H1 (cell line): Measurements from ENCODE around the gene CRY1. TPM values are rescaled to one million over a fixed set of nuclear protein-coding genes. Genes with fewer than 3 reads are reported as not detected.

ENCODE experiments used
- ASH2L ChIP-seq: fragments of 200-600, 300-600 bp; sonication (generic); IDR thresholded peaks from one replicate; pipeline ENCODE4 v1.7.1; 2017; ENCODE audit warnings: low read length
- ATF2 ChIP-seq: IDR thresholded peaks from 2 replicates; pipeline ENCODE4 v1.6.1; 2012; ENCODE audit warnings: low read length, inconsistent platforms
- CREB1 ChIP-seq: IDR thresholded peaks from 2 replicates; pipeline ENCODE4 v1.6.1; 2012; ENCODE audit warnings: inconsistent platforms
- GTF2F1 ChIP-seq: IDR thresholded peaks from 2 replicates; pipeline ENCODE4 v1.6.1; 2012; ENCODE audit warnings: low read depth, low read length, improper control_type of control experiment, borderline replicate concordance
- KDM1A ChIP-seq: fragments of 200-600, 300-600 bp; sonication (generic); IDR thresholded peaks from 2 replicates; pipeline ENCODE4 v1.7.1; 2016; ENCODE audit warnings: mild to moderate bottlenecking, low read length, borderline replicate concordance
- NANOG ChIP-seq: IDR thresholded peaks from 2 replicates; pipeline ENCODE4 v1.6.1; 2011; ENCODE audit warnings: low read length, low read depth, mild to moderate bottlenecking, inconsistent platforms; ENCODE audit not compliant: insufficient read depth, poor library complexity, severe bottlenecking
- POLR2A ChIP-seq, 2 experiments: IDR thresholded peaks; 1 replicate in 1 of 2; 2 replicates in 1 of 2; pipeline ENCODE4 v1.6.1; 2011; ENCODE audit warnings: low read depth in 2 of 2, low read length in 2 of 2, mild to moderate bottlenecking in 2 of 2; ENCODE audit errors: control extremely low read depth in 1 of 2
- SP4 ChIP-seq: IDR thresholded peaks from 2 replicates; pipeline ENCODE4 v1.6.1; 2012; ENCODE audit warnings: low read length, inconsistent platforms
- TAF7 ChIP-seq: optimal IDR thresholded peaks from 2 replicates; pipeline ENCODE3; 2011; ENCODE audit warnings: low read depth, mild to moderate bottlenecking, inconsistent platforms, low read length, moderate library complexity, borderline replicate concordance
- polyA plus RNA-seq, 7 experiments: library from polyadenylated mRNA; depleted of rRNA in 3 of 7; stranded (reverse) in 5 of 7; unstranded in 2 of 7; fragments of >200 nt in 5 of 7; fragments of 200-250 nt in 2 of 7; gene quantifications; 1 replicate in 5 of 7; 2 replicates in 1 of 7; 4 replicates in 1 of 7; pipeline versions ENCODE4 v1.2.1 to v1.2.3, GENCODE V29; 2011 to 2013; ENCODE audit warnings: missing spikeins in 2 of 7, mixed read lengths in 2 of 7
- total RNA-seq: library from RNA; stranded (reverse); fragmentation: NEBNext Ultra II Directional; extraction: Animal tissue kit (Norgen Biotek cat#: 25700); gene quantifications from 2 replicates; pipeline ENCODE4 v1.2.1, GENCODE V29; 2021

Gene CRY1
- total and polyA plus RNA-seq, 2 of the 8 experiments (the other 6 are each of a cell fraction or from before 2014, with no cell fraction given), result 13.6 to 25.1 TPM

GRCh38 chr12:107011519-107011918 lies 81.8 kb downstream of the CRY1 start (continued):
- TF ChIP-seq KDM1A (no peak), TAF7 (no peak), SP4 (no peak), POLR2A (IDR thresholded peaks at IDR 0.05; ENCODE audit: control extremely low read depth in 1 of 2, low read depth in 2 of 2, low read length in 2 of 2) (no peak), NANOG (no peak), ATF2 (no peak), ASH2L (no peak), GTF2F1 (no peak), CREB1 (no peak)
